Smooth muscle cell (in vitro differentiated cells): ENCODE measurements around the gene NKD1. TPM values are rescaled to one million over a fixed set of nuclear protein-coding genes. Genes with fewer than 3 reads are reported as not detected.

Source experiments
- DNase-seq: peaks from one replicate; lab custom pipeline; 2025; ENCODE audit not compliant: unreplicated experiment; lab: John Stamatoyannopoulos, UW
- H2AFZ ChIP-seq: fragments of 200-600 bp; sonication (generic); 2 replicates; pipeline ENCODE4 v1.6.0; 2016; ENCODE audit warnings: antibody characterized with exemption, low read depth, mild to moderate bottlenecking
- H3F3A ChIP-seq: fragments of 200-600 bp; sonication (generic); 2 replicates; pipeline ENCODE4 v1.6.0; 2017; ENCODE audit warnings: antibody characterized with exemption, low read depth
- H3K27ac ChIP-seq: fragments of 200-600 bp; sonication (generic); 2 replicates; pipeline ENCODE4 v1.5.1; 2016; ENCODE audit warnings: low read depth, mild to moderate bottlenecking
- H3K27me3 ChIP-seq: fragments of 200-600 bp; sonication (generic); 2 replicates; pipeline ENCODE4 v1.6.1; 2016; ENCODE audit warnings: low read depth, mild to moderate bottlenecking
- H3K36me3 ChIP-seq: fragments of 200-600 bp; sonication (generic); 2 replicates; pipeline ENCODE4 v1.5.1; 2016; ENCODE audit warnings: low read depth
- H3K4me1 ChIP-seq: fragments of 200-600 bp; sonication (generic); 2 replicates; pipeline ENCODE4 v1.5.1; 2016; ENCODE audit warnings: low read depth
- H3K4me2 ChIP-seq: fragments of 200-600 bp; sonication (generic); 2 replicates; pipeline ENCODE4 v1.6.0; 2016; ENCODE audit warnings: mild to moderate bottlenecking
- H3K4me3 ChIP-seq: fragments of 200-600 bp; sonication (generic); 2 replicates; pipeline ENCODE4 v1.5.1; 2016; ENCODE audit warnings: mild to moderate bottlenecking
- H3K79me2 ChIP-seq: fragments of 200-600 bp; sonication (generic); 2 replicates; pipeline ENCODE4 v1.6.0; 2016; ENCODE audit warnings: low read depth, mild to moderate bottlenecking
- H3K9ac ChIP-seq: fragments of 200-600 bp; sonication (generic); 2 replicates; pipeline ENCODE4 v1.6.0; 2016; ENCODE audit warnings: low read depth
- H3K9me3 ChIP-seq: fragments of 200-600 bp; sonication (generic); replicated peaks from 2 replicates; pipeline ENCODE4 v1.5.1; 2016; ENCODE audit warnings: low read depth
- H4K20me1 ChIP-seq: fragments of 200-600 bp; sonication (generic); 2 replicates; pipeline ENCODE4 v1.6.0; 2016; ENCODE audit warnings: low read depth
- WGBS: methylation state at CpG from one replicate; pipeline ENCODE4 v1.1.7; 2016; ENCODE audit warnings: low lambda C conversion rate; 5-methylcytosine and 5-hydroxymethylcytosine counted together
- polyA plus RNA-seq: library from polyadenylated mRNA; unstranded; fragments of >200 nt; fragmentation: Nextera tagmentation; extraction: Ambion mirVana; gene quantifications from 2 replicates; pipeline ENCODE4 v1.2.1, GENCODE V29; 2016
- total RNA-seq: library from RNA; depleted of rRNA; stranded (reverse); fragments of >200 nt; gene quantifications from 2 replicates; pipeline ENCODE4 v1.2.3, GENCODE V29; 2014
- TF ChIP-seq, protein P1 (sequence below): fragments of 200-600 bp; sonication (generic); IDR thresholded peaks from 2 replicates; pipeline ENCODE4 v1.5.1; 2017; ENCODE audit warnings: borderline replicate concordance, mild to moderate bottlenecking, antibody characterized with exemption; ENCODE audit not compliant: insufficient read depth, poor library complexity, severe bottlenecking

NKD1 gene
- total and polyA plus RNA-seq, 2 experiments from 2014 or later, result 4.5 to 18.8 TPM

DNA sequence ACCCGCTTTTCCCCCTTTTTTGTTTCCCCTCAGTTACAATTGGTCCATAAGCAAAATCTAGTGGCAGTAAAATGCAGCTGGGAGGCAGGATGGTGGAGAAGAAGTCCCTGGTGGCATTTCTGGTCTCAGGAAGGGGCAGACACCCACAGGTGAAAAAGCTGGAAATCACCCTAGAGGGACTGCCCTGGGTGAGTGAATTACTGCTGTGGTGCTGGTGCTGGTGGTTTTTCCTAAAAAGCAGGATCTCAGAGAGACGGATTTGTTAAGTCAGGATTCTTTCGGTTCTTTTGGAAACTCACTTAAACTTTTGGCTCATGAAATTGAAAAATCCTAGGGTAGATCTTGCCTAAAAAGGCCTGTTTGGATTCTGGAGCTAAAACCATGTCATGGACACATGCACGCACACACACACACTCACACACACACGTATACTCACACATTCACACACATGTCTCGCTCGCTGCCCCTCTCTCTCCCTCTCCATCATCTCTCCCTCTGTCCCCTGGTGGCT lies 65.8 kb downstream of the NKD1 start:
- Histone ChIP-seq H3K79me2 (no peaks in the 10 kb centered on the region), H3K9ac (no peak overlapping the region), H3K36me3 (no peaks in the 10 kb centered on the region), H3K27me3 (no peaks in the 10 kb centered on the region), H4K20me1 (no peaks in the 10 kb centered on the region), H3K4me2 (peak overlapping the region; percentile 23), H3K27ac (peak overlapping the region; percentile 55), H3K4me1 (peaks cover 20% of the 10 kb centered on the region), H3F3A (peaks cover 9% of the 10 kb centered on the region), H3K4me3 (no peak overlapping the region), H3K9me3 (no peaks in the 10 kb centered on the region), H2AFZ (no peak overlapping the region)
- no peak for DNase-seq
- WGBS, result 77% methylated on average over 7 of the region's 7 CpGs
- TF ChIP-seq, protein P1, sequence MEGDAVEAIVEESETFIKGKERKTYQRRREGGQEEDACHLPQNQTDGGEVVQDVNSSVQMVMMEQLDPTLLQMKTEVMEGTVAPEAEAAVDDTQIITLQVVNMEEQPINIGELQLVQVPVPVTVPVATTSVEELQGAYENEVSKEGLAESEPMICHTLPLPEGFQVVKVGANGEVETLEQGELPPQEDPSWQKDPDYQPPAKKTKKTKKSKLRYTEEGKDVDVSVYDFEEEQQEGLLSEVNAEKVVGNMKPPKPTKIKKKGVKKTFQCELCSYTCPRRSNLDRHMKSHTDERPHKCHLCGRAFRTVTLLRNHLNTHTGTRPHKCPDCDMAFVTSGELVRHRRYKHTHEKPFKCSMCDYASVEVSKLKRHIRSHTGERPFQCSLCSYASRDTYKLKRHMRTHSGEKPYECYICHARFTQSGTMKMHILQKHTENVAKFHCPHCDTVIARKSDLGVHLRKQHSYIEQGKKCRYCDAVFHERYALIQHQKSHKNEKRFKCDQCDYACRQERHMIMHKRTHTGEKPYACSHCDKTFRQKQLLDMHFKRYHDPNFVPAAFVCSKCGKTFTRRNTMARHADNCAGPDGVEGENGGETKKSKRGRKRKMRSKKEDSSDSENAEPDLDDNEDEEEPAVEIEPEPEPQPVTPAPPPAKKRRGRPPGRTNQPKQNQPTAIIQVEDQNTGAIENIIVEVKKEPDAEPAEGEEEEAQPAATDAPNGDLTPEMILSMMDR, result no peak

DNA sequence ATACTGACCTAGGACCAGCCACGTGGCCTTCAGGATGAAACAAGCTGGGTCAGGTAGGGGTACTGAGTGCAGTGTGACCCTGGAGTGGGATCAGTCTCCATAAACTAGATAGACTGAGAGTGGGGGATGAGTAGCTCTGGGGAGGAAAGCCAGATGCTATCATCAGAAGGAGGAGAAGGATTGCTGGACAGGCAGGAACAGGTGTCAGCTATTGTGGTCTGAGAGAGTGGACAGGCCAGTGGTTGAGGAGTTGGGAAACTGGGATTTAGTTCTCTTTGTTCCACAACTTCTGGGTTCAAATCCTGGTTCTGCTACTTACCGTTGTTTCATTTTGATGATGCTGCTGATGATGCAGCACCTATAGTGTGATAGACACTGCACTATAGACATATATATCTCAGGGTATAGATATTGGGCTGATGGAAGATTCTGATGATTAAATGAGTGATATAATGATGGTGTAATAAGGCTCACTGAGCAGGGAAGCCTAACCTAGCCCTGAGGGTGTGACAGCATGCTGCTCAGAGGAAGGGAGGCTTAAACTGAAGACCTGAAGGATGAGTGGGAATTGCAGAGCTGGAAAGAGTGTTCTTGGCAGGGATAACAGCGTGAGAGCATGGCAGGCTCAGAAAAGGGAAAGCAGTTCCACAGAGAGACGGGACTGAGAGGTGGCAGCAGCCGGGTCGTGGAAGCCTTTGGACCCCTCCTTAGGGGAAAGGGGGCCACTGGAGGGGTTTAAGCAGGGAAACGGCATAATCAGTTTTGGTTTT lies 66.9 kb downstream of the NKD1 start:
- H3K9me3 ChIP-seq, result no peaks in the 10 kb centered on the region
- TF ChIP-seq, protein P1, result no peak
- 92% methylated on average over 7 of the region's 7 CpGs for WGBS
- H3K4me1 ChIP-seq, result peaks cover 15% of the 10 kb centered on the region
- H3K9ac ChIP-seq, result no peak overlapping the region
- peaks cover 9% of the 10 kb centered on the region for H3F3A ChIP-seq
- H3K79me2 ChIP-seq, result no peaks in the 10 kb centered on the region
- no peaks in the 10 kb centered on the region for H4K20me1 ChIP-seq
- H3K36me3 ChIP-seq, result no peaks in the 10 kb centered on the region
- no peak overlapping the region for H2AFZ ChIP-seq
- no peak overlapping the region for H3K27ac ChIP-seq
- no peak for DNase-seq
- no peaks in the 10 kb centered on the region for H3K27me3 ChIP-seq
- H3K4me3 ChIP-seq, result no peak overlapping the region
- no peak overlapping the region for H3K4me2 ChIP-seq

- Histone ChIP-seq H3K9ac (no peak overlapping the region), H4K20me1 (no peaks in the 10 kb centered on the region), H2AFZ (no peak overlapping the region), H3K27ac (no peak overlapping the region), H3K27me3 (no peaks in the 10 kb centered on the region), H3K9me3 (no peaks in the 10 kb centered on the region), H3K79me2 (no peaks in the 10 kb centered on the region), H3K4me3 (no peak overlapping the region), H3K4me1 (peaks cover 9% of the 10 kb centered on the region), H3K4me2 (no peak overlapping the region), H3F3A (peaks cover 8% of the 10 kb centered on the region), H3K36me3 (no peaks in the 10 kb centered on the region)
- WGBS, result 61% methylated on average over 5 of the region's 5 CpGs
- TF ChIP-seq, protein P1, result no peak
- DNase-seq, result no peak
Observed at GRCh38 chr16:50615891-50616290, 67.7 kb downstream of the NKD1 start.

GRCh38 chr16:50616386-50616785 lies 68.2 kb downstream of the NKD1 start:
- Histone ChIP-seq H3K9me3 (no peaks in the 10 kb centered on the region), H3K9ac (no peak overlapping the region), H2AFZ (no peak overlapping the region), H3F3A (peaks cover 3% of the 10 kb centered on the region), H3K4me1 (peaks cover 5% of the 10 kb centered on the region), H3K79me2 (no peaks in the 10 kb centered on the region), H3K27me3 (no peaks in the 10 kb centered on the region), H3K27ac (no peak overlapping the region), H3K36me3 (no peaks in the 10 kb centered on the region), H3K4me2 (no peak overlapping the region), H3K4me3 (no peak overlapping the region), H4K20me1 (no peaks in the 10 kb centered on the region)
- DNase-seq, result no peak
- 82% methylated on average over 6 of the region's 6 CpGs for WGBS
- TF ChIP-seq, protein P1, result no peak
